Measurements from ENCODE around the gene C1orf74. TPM values are rescaled to one million over a fixed set of nuclear protein-coding genes. Genes with fewer than 3 reads are reported as not detected.

C1orf74 gene
- total RNA-seq, result under 1 TPM; 0.63 to 0.67 TPM
- 6.4 TPM for polyA plus RNA-seq (2013, experiment 1 of 2)
- 2.1 TPM for polyA plus RNA-seq (2013, experiment 2 of 2)
- 0 to 1.3 (median 0.46) reads per million in 172 experiments for total RNA-seq

- Mint-ChIP-seq H3K9me3 (no peaks in the 10 kb centered on the region), H3K27ac (peak within 1 kb of the TSS; percentile 97), H3K27me3 (peaks cover 17% of the 10 kb centered on the region), H3K36me3 (ENCODE audit: low read depth) (peaks cover 44% of the 10 kb centered on the region), H3K4me3 (peak within 1 kb of the TSS; percentile 93), H3K4me1 (ENCODE audit: low read depth) (peaks cover 28% of the 10 kb centered on the region)
- Histone ChIP-seq H3K4me1 (ENCODE audit: insufficient read depth, low read length) (peaks cover 24% of the 10 kb centered on the region), H3K27me3 (ENCODE audit: control insufficient read depth in 1 of 2, insufficient read depth in 2 of 2, low read length in 2 of 2) (no peaks in the 10 kb centered on the region), H3K4me3 (ENCODE audit: low read length) (peak within 1 kb of the TSS; percentile 69), H3K27ac (ENCODE audit: low read depth in 1 of 2, low read length in 2 of 2) (peak within 1 kb of the TSS; percentile 74 to 94), H3K36me3 (ENCODE audit: insufficient read depth, low read length) (peaks cover 37% of the 10 kb centered on the region), H3K9me3 (ENCODE audit: control insufficient read depth in 1 of 2, insufficient read depth in 1 of 2, low read length in 2 of 2) (no peaks in the 10 kb centered on the region)
- ATAC-seq (ENCODE audit: poor library complexity), result peak; percentile 98
- DNase-seq, result peak; percentile 98 to 100 (median 99)
- intact Hi-C loops (cut with DNase I, micrococcal nuclease), result loop anchor here in 1 of 2 experiments (1.0 kb wide), 2 partner anchors 15 to 43 kb away; partner anchors contain the start of gene UTP25
- ChIA-PET CTCF (interaction anchor here (0.8 to 3.7 kb wide), 5 partner anchors 11 to 43 kb away, joined by 3 to 9 read pairs (median 5); partner anchors contain the start of gene UTP25), POLR2A (interaction anchor here (0.7 to 11.3 kb wide), 14 partner anchors 9 to 60 kb away, joined by 3 to 245 read pairs (median 6); partner anchors contain the start of genes IRF6, TRAF3IP3 and UTP25)
- TF ChIP-seq CTCF (IDR thresholded peaks at IDR 0.05), result no peak
Measured at GRCh38 chr1:209784265-209785169, at the start of gene C1orf74. Gene C1orf74 (minus strand): TSS chr1:209784559. CDS start chr1:209783634, 925 bp downstream.

GRCh38 chr1:209831615-209832014 lies 47.3 kb upstream of the C1orf74 start:
- Mint-ChIP-seq H3K36me3 (ENCODE audit: low read depth) (peaks cover 77% of the 10 kb centered on the region), H3K27ac (no peak overlapping the region), H3K4me1 (ENCODE audit: low read depth) (peaks cover 47% of the 10 kb centered on the region), H3K9me3 (no peaks in the 10 kb centered on the region), H3K4me3 (no peak overlapping the region), H3K27me3 (no peaks in the 10 kb centered on the region)
- ChIA-PET CTCF (interaction anchor here (1.5 to 2.4 kb wide), 3 partner anchors 8 to 255 kb away, joined by 4 to 7 read pairs (median 6); no protein-coding TSS in a partner anchor), POLR2A (no interaction called here)
- DNase-seq (no peak), ATAC-seq (ENCODE audit: poor library complexity) (no peak)
- Histone ChIP-seq H3K36me3 (ENCODE audit: insufficient read depth, low read length) (peaks cover 62% of the 10 kb centered on the region), H3K4me1 (ENCODE audit: insufficient read depth, low read length) (peaks cover 25% of the 10 kb centered on the region), H3K9me3 (ENCODE audit: control insufficient read depth in 1 of 2, insufficient read depth in 1 of 2, low read length in 2 of 2) (no peaks in the 10 kb centered on the region), H3K27me3 (ENCODE audit: control insufficient read depth in 1 of 2, insufficient read depth in 2 of 2, low read length in 2 of 2) (no peaks in the 10 kb centered on the region), H3K27ac (ENCODE audit: low read depth in 1 of 2, low read length in 2 of 2) (no peak overlapping the region), H3K4me3 (ENCODE audit: low read length) (no peak overlapping the region)
- no peak for TF ChIP-seq CTCF (IDR thresholded peaks at IDR 0.05)
- intact Hi-C loops (cut with DNase I, micrococcal nuclease), result no loop called here

GRCh38 chr1:209830722-209831121 lies 46.4 kb upstream of the C1orf74 start:
- CTCF ChIA-PET, result interaction anchor here (1.5 to 2.4 kb wide), 2 partner anchors 7 to 254 kb away, joined by 4 to 7 read pairs; no protein-coding TSS in a partner anchor
- H3K27ac Mint-ChIP-seq, result peak overlapping the region; percentile 4
- no peaks in the 10 kb centered on the region for H3K9me3 ChIP-seq (ENCODE audit: control insufficient read depth in 1 of 2, insufficient read depth in 1 of 2, low read length in 2 of 2)
- POLR2A ChIA-PET, result no interaction called here
- peaks cover 47% of the 10 kb centered on the region for H3K4me1 Mint-ChIP-seq (ENCODE audit: low read depth)
- intact Hi-C loops (cut with DNase I, micrococcal nuclease), result no loop called here
- no peaks in the 10 kb centered on the region for H3K27me3 Mint-ChIP-seq
- no peak overlapping the region for H3K4me3 ChIP-seq (ENCODE audit: low read length)
- peaks cover 53% of the 10 kb centered on the region for H3K36me3 ChIP-seq (ENCODE audit: insufficient read depth, low read length)
- peaks cover 25% of the 10 kb centered on the region for H3K4me1 ChIP-seq (ENCODE audit: insufficient read depth, low read length)
- no peak overlapping the region for H3K27ac ChIP-seq (ENCODE audit: low read depth in 1 of 2, low read length in 2 of 2)
- DNase-seq (no peak), ATAC-seq (ENCODE audit: poor library complexity) (no peak)
- no peaks in the 10 kb centered on the region for H3K9me3 Mint-ChIP-seq
- no peak overlapping the region for H3K4me3 Mint-ChIP-seq
- TF ChIP-seq CTCF (IDR thresholded peaks at IDR 0.05), result no peak
- no peaks in the 10 kb centered on the region for H3K27me3 ChIP-seq (ENCODE audit: control insufficient read depth in 1 of 2, insufficient read depth in 2 of 2, low read length in 2 of 2)
- H3K36me3 Mint-ChIP-seq (ENCODE audit: low read depth), result peaks cover 68% of the 10 kb centered on the region

All from CD4-positive, alpha-beta T cell (primary cell).